Esophagus muscularis mucosa (tissue), 4 donors: ENCODE measurements around the gene KCNQ2. TPM values are rescaled to one million over a fixed set of nuclear protein-coding genes. Genes with fewer than 3 reads are reported as not detected.

Source experiments
- DNase-seq: peaks from one replicate; pipeline ENCODE4 v3.0.0-alpha.2; 2017; ENCODE audit errors: extremely low spot score
- H3K27ac ChIP-seq, 4 donors: fragments of 200-600 bp; sonication (generic); replicated peaks in 1 of 4; 1 replicate in 3 of 4; 2 replicates in 1 of 4; pipeline ENCODE4 v1.5.1; 2016 to 2019; ENCODE audit warnings: mild to moderate bottlenecking in 1 of 4
- H3K27me3 ChIP-seq, 4 donors: fragments of 200-600 bp; sonication (generic); one replicate each; pipeline versions ENCODE4 v1.5.1 to v1.6.0; 2016 to 2019
- H3K36me3 ChIP-seq, 4 donors: fragments of 200-600 bp; sonication (generic); one replicate each; pipeline ENCODE4 v1.5.1; 2016 to 2019
- H3K4me1 ChIP-seq, 4 donors: fragments of 200-600 bp; sonication (generic); one replicate each; pipeline ENCODE4 v1.5.1; 2016 to 2019
- H3K4me3 ChIP-seq, 4 donors: fragments of 200-600 bp; sonication (generic); 1 replicate in 2 of 4; 2 replicates in 2 of 4; pipeline ENCODE4 v1.5.1; 2016 to 2019; ENCODE audit warnings: mild to moderate bottlenecking in 4 of 4, moderate library complexity in 1 of 4
- H3K9me3 ChIP-seq, 4 donors: fragments of 200-600 bp; sonication (generic); 1 replicate in 3 of 4; 2 replicates in 1 of 4; pipeline ENCODE4 v1.5.1; 2016 to 2019
- EP300 ChIP-seq: sonication (generic); formaldehyde crosslinking; IDR thresholded peaks from one replicate; pipeline ENCODE4 v1.6.1; 2017; ENCODE audit warnings: antibody characterized with exemption
- POLR2A ChIP-seq: fragments of 450-650 bp; IDR thresholded peaks from one replicate; pipeline ENCODE4 v1.6.1; 2017; ENCODE audit warnings: antibody characterized with exemption, moderate library complexity, mild to moderate bottlenecking, low read depth
- POLR2AphosphoS5 ChIP-seq, 2 donors: sonication (generic); formaldehyde crosslinking; IDR thresholded peaks; one replicate each; pipeline ENCODE4 v1.6.1; 2017; ENCODE audit warnings: antibody characterized with exemption in 2 of 2
- WGBS: methylation state at CpG from one replicate; pipeline ENCODE4 v1.1.5; 2018; 5-methylcytosine and 5-hydroxymethylcytosine counted together
- intact Hi-C: fragments of 100-400 bp; cut with DNase I; formaldehyde crosslinking; loops from one replicate; pipeline ENCODE4 v1.15.1; 2023
- total RNA-seq, 4 donors: library from RNA; depleted of rRNA; stranded (reverse); fragments of >200 nt; gene quantifications; one replicate each; pipeline versions ENCODE4 v1.1.0 to v1.2.1, GENCODE V29; 2016
- TF ChIP-seq, protein P1 (sequence below), 3 experiments: fragments of 200-600 bp in 2 of 3; fragments of 450-650 bp in 1 of 3; sonication (generic) in 2 of 3; IDR thresholded peaks; one replicate each; pipeline ENCODE4 v1.5.1; 2017 to 2019; ENCODE audit warnings: antibody characterized with exemption in 3 of 3, mild to moderate bottlenecking in 2 of 3, moderate library complexity in 1 of 3

Gene KCNQ2
- total RNA-seq, 4 donors from 2014 or later, result 0.11 to 1.6 (median 0.50) TPM; not detected in 1

DNA sequence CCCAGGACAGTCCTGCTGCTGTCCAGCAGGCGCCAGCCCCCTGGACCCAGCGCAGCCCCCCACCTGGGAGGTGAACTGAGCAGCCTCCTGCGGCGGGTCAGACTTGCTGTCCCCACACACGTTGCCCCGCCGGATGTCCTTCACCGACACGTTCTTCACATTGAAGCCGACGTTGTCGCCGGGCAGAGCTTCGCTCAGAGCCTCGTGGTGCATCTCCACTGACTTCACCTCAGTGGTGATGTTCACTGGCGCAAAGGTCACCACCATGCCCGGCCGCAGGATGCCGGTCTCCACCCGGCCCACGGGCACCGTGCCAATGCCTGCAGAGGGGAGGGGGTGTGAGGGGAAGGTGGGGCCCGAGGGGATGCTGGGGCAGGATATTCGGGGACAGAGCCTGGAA is 18.0 kb upstream of the KCNQ2 start:
- WGBS, result 78% methylated on average over 8 of the region's 24 CpGs
- no peak for DNase-seq
- Histone ChIP-seq H3K9me3 (peaks cover 0 to 9% (median 4%) of the 10 kb centered on the region in 4 donors), H3K27me3 (peaks cover 0 to 81% (median 19%) of the 10 kb centered on the region in 4 donors), H3K4me1 (peaks cover 0 to 6% (median 5%) of the 10 kb centered on the region in 4 donors), H3K4me3 (no peak overlapping the region), H3K27ac (no peak overlapping the region), H3K36me3 (peaks cover 0 to 73% (median 0%) of the 10 kb centered on the region in 4 donors)
- TF ChIP-seq, protein P1, sequence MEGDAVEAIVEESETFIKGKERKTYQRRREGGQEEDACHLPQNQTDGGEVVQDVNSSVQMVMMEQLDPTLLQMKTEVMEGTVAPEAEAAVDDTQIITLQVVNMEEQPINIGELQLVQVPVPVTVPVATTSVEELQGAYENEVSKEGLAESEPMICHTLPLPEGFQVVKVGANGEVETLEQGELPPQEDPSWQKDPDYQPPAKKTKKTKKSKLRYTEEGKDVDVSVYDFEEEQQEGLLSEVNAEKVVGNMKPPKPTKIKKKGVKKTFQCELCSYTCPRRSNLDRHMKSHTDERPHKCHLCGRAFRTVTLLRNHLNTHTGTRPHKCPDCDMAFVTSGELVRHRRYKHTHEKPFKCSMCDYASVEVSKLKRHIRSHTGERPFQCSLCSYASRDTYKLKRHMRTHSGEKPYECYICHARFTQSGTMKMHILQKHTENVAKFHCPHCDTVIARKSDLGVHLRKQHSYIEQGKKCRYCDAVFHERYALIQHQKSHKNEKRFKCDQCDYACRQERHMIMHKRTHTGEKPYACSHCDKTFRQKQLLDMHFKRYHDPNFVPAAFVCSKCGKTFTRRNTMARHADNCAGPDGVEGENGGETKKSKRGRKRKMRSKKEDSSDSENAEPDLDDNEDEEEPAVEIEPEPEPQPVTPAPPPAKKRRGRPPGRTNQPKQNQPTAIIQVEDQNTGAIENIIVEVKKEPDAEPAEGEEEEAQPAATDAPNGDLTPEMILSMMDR (IDR thresholded peaks at IDR 0.05), result no peak
- TF ChIP-seq EP300 (no peak), POLR2A (no peak), POLR2AphosphoS5 (IDR thresholded peaks at IDR 0.05) (no peak)
- intact Hi-C loops, result no loop called here

DNA sequence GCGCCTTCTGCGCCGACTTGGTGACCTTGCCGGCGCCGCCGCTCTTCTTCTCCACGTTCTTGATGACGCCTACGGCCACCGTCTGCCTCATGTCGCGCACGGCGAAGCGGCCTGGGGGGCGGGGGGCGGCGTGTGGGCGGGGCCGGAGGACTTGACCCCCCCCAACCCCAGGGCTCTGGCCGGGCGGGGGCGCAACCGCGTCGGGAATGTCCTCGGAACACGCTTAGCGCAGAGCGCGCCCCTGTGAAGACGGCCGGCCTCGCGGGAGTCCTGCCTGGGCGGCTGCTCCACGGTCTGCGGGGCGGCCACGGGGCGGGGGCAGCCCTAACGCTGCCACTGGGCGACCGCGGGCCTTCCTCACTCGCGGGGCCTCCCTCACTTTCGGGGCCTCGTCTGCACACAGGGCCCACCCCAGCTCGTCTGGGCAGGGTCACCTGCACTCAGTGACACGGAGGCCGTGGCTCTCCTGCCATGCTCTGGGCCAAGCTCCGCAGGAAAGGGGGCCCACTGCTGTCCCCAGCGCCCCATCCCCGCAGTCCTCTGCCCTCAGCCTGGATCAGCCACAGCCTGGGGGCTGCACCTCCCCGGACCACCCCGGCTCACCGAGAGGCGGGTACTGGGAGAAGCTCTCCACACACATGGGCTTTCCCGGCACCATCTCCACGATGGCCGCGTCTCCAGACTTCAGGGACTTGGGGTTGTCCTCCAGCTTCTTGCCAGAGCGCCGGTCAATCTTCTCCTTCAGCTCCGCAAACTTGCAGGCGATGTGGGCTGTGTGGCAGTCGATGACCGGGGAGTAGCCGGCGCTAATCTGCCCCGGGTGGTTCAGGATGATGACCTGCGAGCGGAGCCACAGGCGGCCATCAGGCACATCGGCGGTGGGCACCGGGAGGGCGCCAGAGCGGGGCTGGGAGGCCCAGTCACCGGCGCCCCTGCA is 16.1 kb upstream of the KCNQ2 start:
- TF ChIP-seq, protein P1 (IDR thresholded peaks at IDR 0.05), result no peak
- TF ChIP-seq POLR2A (no peak), EP300 (no peak), POLR2AphosphoS5 (IDR thresholded peaks at IDR 0.05) (no peak)
- no peak overlapping the region for H3K4me3 ChIP-seq
- H3K4me1 ChIP-seq, result peaks cover under 1 to 6% (median 5%) of the 10 kb centered on the region in 4 donors
- intact Hi-C loops, result no loop called here
- 38% methylated on average over 14 of the region's 83 CpGs for WGBS
- H3K9me3 ChIP-seq, result peaks cover 0 to 9% (median 4%) of the 10 kb centered on the region in 4 donors
- H3K36me3 ChIP-seq, result peaks cover 0 to 54% (median 0%) of the 10 kb centered on the region in 4 donors
- H3K27me3 ChIP-seq, result peaks cover 0 to 83% (median 19%) of the 10 kb centered on the region in 4 donors
- H3K27ac ChIP-seq, result no peak overlapping the region
- no peak for DNase-seq

DNA sequence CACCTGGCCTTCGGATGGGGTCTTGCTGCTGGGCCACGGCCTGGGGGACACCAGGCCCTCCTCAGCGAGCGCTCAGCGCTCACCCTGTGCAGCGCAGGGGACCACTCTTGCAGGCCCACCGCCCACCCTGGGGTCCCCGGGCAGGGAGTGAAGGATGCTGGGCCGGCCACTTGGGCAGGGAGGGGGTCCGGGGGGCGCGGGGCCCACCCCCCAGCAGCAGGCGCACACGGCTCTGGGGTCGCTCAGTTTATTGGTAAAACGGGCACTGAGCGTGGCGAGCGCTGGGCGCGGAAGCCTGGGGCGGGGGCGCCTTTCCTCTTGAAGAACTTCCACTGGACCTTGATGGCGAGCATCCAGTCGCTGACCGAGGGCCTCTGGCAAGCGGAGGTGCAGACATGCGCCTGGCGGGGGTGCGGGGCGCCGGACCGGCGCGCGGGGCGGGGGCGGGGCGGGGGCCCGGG is 15.4 kb upstream of the KCNQ2 start:
- Histone ChIP-seq H3K9me3 (peaks cover 0 to 9% (median 4%) of the 10 kb centered on the region in 4 donors), H3K36me3 (peaks cover 0 to 47% (median 0%) of the 10 kb centered on the region in 4 donors), H3K4me3 (no peak overlapping the region), H3K27ac (no peak overlapping the region), H3K4me1 (peaks cover 5 to 6% (median 6%) of the 10 kb centered on the region in 4 donors), H3K27me3 (peaks cover 0 to 87% (median 19%) of the 10 kb centered on the region in 4 donors)
- WGBS, result 26% methylated on average over 7 of the region's 40 CpGs
- DNase-seq, result no peak
- intact Hi-C loops, result no loop called here
- no peak for TF ChIP-seq POLR2AphosphoS5 (IDR thresholded peaks at IDR 0.05)
- no peak for TF ChIP-seq POLR2A
- TF ChIP-seq, protein P1 (IDR thresholded peaks at IDR 0.05), result no peak
- no peak for TF ChIP-seq EP300

DNA sequence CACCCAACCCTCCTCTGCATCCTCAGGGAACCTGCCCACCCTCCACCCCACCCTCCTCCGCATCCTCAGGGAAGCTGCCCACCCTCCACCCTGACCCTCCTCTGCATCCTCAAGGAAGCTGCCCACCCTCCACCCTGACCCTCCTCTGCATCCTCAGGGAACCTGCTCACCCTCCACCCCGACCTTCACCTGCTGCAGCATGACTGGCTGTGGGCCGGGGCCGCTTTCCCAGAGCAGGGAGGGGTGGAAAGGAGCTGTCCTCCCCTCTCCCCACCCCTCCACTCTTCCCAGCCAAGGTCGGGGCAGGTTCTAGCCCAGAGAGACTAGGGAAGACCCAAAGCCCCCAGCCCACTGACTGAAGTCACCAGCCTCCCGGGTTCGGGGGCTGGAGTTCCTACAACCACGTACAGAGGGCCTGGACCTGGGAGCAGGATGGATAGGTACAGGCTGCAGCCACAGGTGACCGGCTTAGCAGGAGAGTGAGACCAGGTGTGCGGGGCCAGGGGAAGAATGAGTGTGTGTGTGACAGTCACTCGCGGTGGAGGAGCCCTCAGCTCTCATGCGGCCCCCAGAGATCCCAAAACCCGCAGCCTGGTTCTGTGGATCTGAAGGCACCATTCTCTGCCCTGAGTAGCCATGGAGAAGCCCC is 14.8 kb upstream of the KCNQ2 start:
- Histone ChIP-seq H3K27ac (no peak overlapping the region), H3K36me3 (peaks cover 0 to 44% (median 0%) of the 10 kb centered on the region in 4 donors), H3K27me3 (peaks cover 0 to 92% (median 19%) of the 10 kb centered on the region in 4 donors), H3K4me3 (no peak overlapping the region), H3K9me3 (peaks cover 0 to 9% (median 4%) of the 10 kb centered on the region in 4 donors), H3K4me1 (peaks cover 5 to 6% (median 6%) of the 10 kb centered on the region in 4 donors)
- intact Hi-C loops, result no loop called here
- no peak for DNase-seq
- no peak for TF ChIP-seq EP300
- no peak for TF ChIP-seq POLR2AphosphoS5 (IDR thresholded peaks at IDR 0.05)
- TF ChIP-seq, protein P1 (IDR thresholded peaks at IDR 0.05), result no peak
- TF ChIP-seq POLR2A, result no peak
- 70% methylated on average over 11 of the region's 14 CpGs for WGBS
